Measurements from ENCODE around the gene SCCPDH.

Gene SCCPDH

DNA sequence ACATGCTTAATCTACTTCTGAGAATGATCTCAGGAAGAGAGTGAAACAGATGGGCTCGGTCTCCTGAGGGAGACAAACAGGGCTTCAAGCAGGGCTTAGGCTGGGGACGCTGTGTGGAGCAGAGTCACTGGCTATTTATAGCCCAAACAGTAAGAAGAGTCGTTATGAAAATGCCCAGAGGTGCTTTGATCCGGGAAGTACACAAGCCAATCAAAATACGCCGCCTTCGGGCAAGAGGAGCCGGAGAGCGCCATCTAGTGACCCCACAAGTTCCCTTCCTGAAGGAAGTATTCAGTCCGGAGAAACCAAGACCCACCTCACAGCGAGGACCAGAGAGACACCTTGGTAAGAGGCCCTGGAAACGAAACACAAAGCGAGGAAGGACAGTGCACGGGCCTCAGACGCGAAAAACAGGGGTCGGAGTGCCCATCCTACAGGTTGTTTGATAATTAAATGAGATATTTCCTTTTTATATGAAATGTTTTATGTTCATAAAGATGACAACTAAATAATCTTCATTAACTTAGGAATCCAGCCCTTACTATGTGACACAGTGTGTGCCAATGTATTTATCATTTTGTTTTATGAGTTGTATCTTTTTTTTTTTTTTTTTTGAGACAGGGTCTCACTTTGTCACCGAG is 25.0 kb upstream of the SCCPDH start:
- H3K23ac ChIP-seq (ENCODE audit: low read length), result no peak overlapping the region
- no peak overlapping the region for H3K27ac ChIP-seq (ENCODE audit: low read depth, low read length)
- no CpG with 5 or more reads among the region's 18 CpGs for WGBS (ENCODE audit: extremely low coverage, insufficient coverage, insufficient read length)
- H3K9ac ChIP-seq (ENCODE audit: low read length), result no peak overlapping the region
- no peaks in the 10 kb centered on the region for H3K4me1 ChIP-seq (ENCODE audit: control insufficient read depth in 1 of 2, insufficient read depth in 2 of 2, low read length in 2 of 2)
- H4K91ac ChIP-seq (ENCODE audit: low read depth, low read length), result no peak overlapping the region
- DNase-seq, result peak; percentile 70 to 91
- H3K79me1 ChIP-seq (ENCODE audit: low read length), result peaks cover 4% of the 10 kb centered on the region
- H4K8ac ChIP-seq (ENCODE audit: low read depth, low read length), result no peak overlapping the region
- no peak overlapping the region for H3K4me3 ChIP-seq (ENCODE audit: low read depth, low read length)
- peak overlapping the region; percentile 48 for H3K4me2 ChIP-seq (ENCODE audit: low read length)
- peaks cover 0 to 2% of the 10 kb centered on the region in 2 experiments for H3K36me3 ChIP-seq (ENCODE audit: control insufficient read depth in 1 of 2, insufficient read depth in 2 of 2, low read length in 2 of 2)
- no peak overlapping the region for H3K18ac ChIP-seq (ENCODE audit: low read length)
- H4K12ac ChIP-seq (ENCODE audit: low read depth, low read length), result no peak overlapping the region
- H3K27me3 ChIP-seq (ENCODE audit: insufficient read depth, low read length), result no peaks in the 10 kb centered on the region
- H3K9me3 ChIP-seq (ENCODE audit: insufficient read depth, low read depth, low read length), result peaks cover 5% of the 10 kb centered on the region
- H2AK5ac ChIP-seq (ENCODE audit: low read length), result no peak overlapping the region
- no peak overlapping the region for H3K14ac ChIP-seq (ENCODE audit: low read length)
- no peak overlapping the region for H3K4ac ChIP-seq (ENCODE audit: low read depth, low read length)
- no peak overlapping the region for H2BK120ac ChIP-seq (ENCODE audit: insufficient read depth, low read length, poor library complexity)
- H2AFZ ChIP-seq (ENCODE audit: insufficient read depth, low read length, poor library complexity), result peak overlapping the region; percentile 60
- H3K79me2 ChIP-seq (ENCODE audit: control insufficient read depth, insufficient read depth, low read length, poor library complexity), result no peaks in the 10 kb centered on the region
- no peak overlapping the region for H2BK12ac ChIP-seq (ENCODE audit: low read length)
- no peak overlapping the region for H2BK5ac ChIP-seq (ENCODE audit: low read depth, low read length, poor library complexity)

DNA sequence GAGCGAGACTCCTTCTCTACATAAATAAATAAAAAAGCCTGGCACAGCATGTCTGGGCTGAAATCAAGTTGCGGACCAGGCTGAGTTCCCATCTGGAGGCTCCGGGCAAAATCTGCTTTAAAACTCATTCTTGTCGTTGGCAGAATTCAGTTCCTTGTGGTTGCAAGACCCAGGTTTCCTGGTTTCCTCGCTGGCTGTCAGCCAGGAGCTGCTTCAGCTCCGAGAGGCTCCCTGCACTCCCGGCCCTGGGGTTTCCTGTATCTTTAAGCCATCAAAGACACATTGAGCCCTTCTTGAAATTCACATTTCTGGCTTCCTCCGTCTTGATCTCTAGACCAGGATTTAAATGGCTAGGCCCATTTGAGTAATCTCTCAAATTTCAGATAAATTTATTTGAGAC is 20.6 kb upstream of the SCCPDH start:
- Histone ChIP-seq H3K14ac (ENCODE audit: low read length) (no peak overlapping the region), H2BK5ac (ENCODE audit: low read depth, low read length, poor library complexity) (no peak overlapping the region), H3K18ac (ENCODE audit: low read length) (no peak overlapping the region), H4K12ac (ENCODE audit: low read depth, low read length) (no peak overlapping the region), H2BK12ac (ENCODE audit: low read length) (no peak overlapping the region), H3K36me3 (ENCODE audit: control insufficient read depth in 1 of 2, insufficient read depth in 2 of 2, low read length in 2 of 2) (no peaks in the 10 kb centered on the region), H4K91ac (ENCODE audit: low read depth, low read length) (no peak overlapping the region), H3K23ac (ENCODE audit: low read length) (no peak overlapping the region), H3K4ac (ENCODE audit: low read depth, low read length) (no peak overlapping the region), H3K9ac (ENCODE audit: low read length) (no peak overlapping the region), H3K27me3 (ENCODE audit: insufficient read depth, low read length) (no peaks in the 10 kb centered on the region), H2AFZ (ENCODE audit: insufficient read depth, low read length, poor library complexity) (no peak overlapping the region), H3K79me1 (ENCODE audit: low read length) (peaks cover 3% of the 10 kb centered on the region), H3K4me1 (ENCODE audit: control insufficient read depth in 1 of 2, insufficient read depth in 2 of 2, low read length in 2 of 2) (peaks cover 0 to 5% of the 10 kb centered on the region in 2 experiments), H2BK120ac (ENCODE audit: insufficient read depth, low read length, poor library complexity) (no peak overlapping the region), H3K4me2 (ENCODE audit: low read length) (no peak overlapping the region), H2AK5ac (ENCODE audit: low read length) (no peak overlapping the region), H3K4me3 (ENCODE audit: low read depth, low read length) (no peak overlapping the region), H4K8ac (ENCODE audit: low read depth, low read length) (no peak overlapping the region), H3K9me3 (ENCODE audit: insufficient read depth, low read depth, low read length) (no peaks in the 10 kb centered on the region), H3K27ac (ENCODE audit: low read depth, low read length) (no peak overlapping the region), H3K79me2 (ENCODE audit: control insufficient read depth, insufficient read depth, low read length, poor library complexity) (no peaks in the 10 kb centered on the region)
- no CpG with 5 or more reads among the region's 8 CpGs for WGBS (ENCODE audit: extremely low coverage, insufficient coverage, insufficient read length)
- no peak for DNase-seq

DNA sequence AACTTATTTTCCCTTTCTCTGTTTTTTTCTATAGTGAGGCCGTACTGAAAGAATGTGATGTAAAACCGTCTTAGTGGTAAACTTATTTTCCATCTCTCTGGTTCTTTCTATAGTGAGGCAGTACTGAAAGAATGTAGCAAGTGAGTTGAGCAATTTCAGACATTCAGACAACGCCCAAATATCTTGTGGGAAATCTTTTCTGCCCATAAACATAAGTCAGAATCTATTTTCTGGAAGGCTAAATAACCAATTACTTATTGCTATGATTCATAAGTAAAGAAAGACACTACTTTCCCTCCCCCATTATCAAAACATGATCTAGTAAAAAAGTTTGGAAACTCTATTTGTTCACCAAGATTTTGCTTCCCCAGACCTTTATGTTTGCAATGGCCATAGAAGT is 18.8 kb upstream of the SCCPDH start:
- Histone ChIP-seq H2AK5ac (ENCODE audit: low read length) (no peak overlapping the region), H3K9me3 (ENCODE audit: insufficient read depth, low read depth, low read length) (no peaks in the 10 kb centered on the region), H4K8ac (ENCODE audit: low read depth, low read length) (no peak overlapping the region), H2BK5ac (ENCODE audit: low read depth, low read length, poor library complexity) (no peak overlapping the region), H3K27ac (ENCODE audit: low read depth, low read length) (no peak overlapping the region), H2AFZ (ENCODE audit: insufficient read depth, low read length, poor library complexity) (no peak overlapping the region), H3K4me2 (ENCODE audit: low read length) (no peak overlapping the region), H3K4ac (ENCODE audit: low read depth, low read length) (no peak overlapping the region), H2BK120ac (ENCODE audit: insufficient read depth, low read length, poor library complexity) (no peak overlapping the region), H3K18ac (ENCODE audit: low read length) (no peak overlapping the region), H3K79me2 (ENCODE audit: control insufficient read depth, insufficient read depth, low read length, poor library complexity) (no peaks in the 10 kb centered on the region), H3K36me3 (ENCODE audit: control insufficient read depth in 1 of 2, insufficient read depth in 2 of 2, low read length in 2 of 2) (no peaks in the 10 kb centered on the region), H3K4me3 (ENCODE audit: low read depth, low read length) (no peak overlapping the region), H3K9ac (ENCODE audit: low read length) (no peak overlapping the region), H3K23ac (ENCODE audit: low read length) (no peak overlapping the region), H3K27me3 (ENCODE audit: insufficient read depth, low read length) (no peaks in the 10 kb centered on the region), H4K12ac (ENCODE audit: low read depth, low read length) (no peak overlapping the region), H3K79me1 (ENCODE audit: low read length) (peaks cover 2% of the 10 kb centered on the region), H3K14ac (ENCODE audit: low read length) (no peak overlapping the region), H4K91ac (ENCODE audit: low read depth, low read length) (no peak overlapping the region), H2BK12ac (ENCODE audit: low read length) (no peak overlapping the region), H3K4me1 (ENCODE audit: control insufficient read depth in 1 of 2, insufficient read depth in 2 of 2, low read length in 2 of 2) (peaks cover 0 to 5% of the 10 kb centered on the region in 2 experiments)
- WGBS (ENCODE audit: extremely low coverage, insufficient coverage, insufficient read length), result no CpG with 5 or more reads among the region's 3 CpGs
- peak; percentile 46 to 88 for DNase-seq

DNA sequence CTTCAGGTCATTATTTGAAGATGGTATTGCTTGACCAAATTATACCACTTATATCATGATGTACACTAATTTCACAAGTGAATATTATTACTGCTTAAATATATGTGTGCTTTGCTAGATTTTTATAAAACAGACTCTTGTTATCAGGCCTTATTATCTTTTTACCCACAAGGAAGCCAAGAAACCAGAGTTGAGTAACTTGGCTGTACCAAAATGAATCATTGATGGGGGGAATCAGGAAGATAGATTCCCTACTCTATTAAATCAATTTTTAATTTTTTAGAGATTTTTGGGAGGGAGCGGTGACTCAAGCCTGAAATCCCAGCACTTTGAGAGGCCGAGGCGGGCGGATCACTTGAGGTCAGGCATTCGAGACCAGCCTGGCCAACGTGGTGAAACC is 16.0 kb upstream of the SCCPDH start:
- Histone ChIP-seq H3K4ac (ENCODE audit: low read depth, low read length) (no peak overlapping the region), H3K9ac (ENCODE audit: low read length) (no peak overlapping the region), H3K4me2 (ENCODE audit: low read length) (no peak overlapping the region), H2BK5ac (ENCODE audit: low read depth, low read length, poor library complexity) (no peak overlapping the region), H3K14ac (ENCODE audit: low read length) (no peak overlapping the region), H3K27me3 (ENCODE audit: insufficient read depth, low read length) (no peaks in the 10 kb centered on the region), H3K79me2 (ENCODE audit: control insufficient read depth, insufficient read depth, low read length, poor library complexity) (no peaks in the 10 kb centered on the region), H3K18ac (ENCODE audit: low read length) (no peak overlapping the region), H3K27ac (ENCODE audit: low read depth, low read length) (no peak overlapping the region), H3K4me1 (ENCODE audit: control insufficient read depth in 1 of 2, insufficient read depth in 2 of 2, low read length in 2 of 2) (peaks cover 0 to 5% of the 10 kb centered on the region in 2 experiments), H3K36me3 (ENCODE audit: control insufficient read depth in 1 of 2, insufficient read depth in 2 of 2, low read length in 2 of 2) (no peaks in the 10 kb centered on the region), H2AFZ (ENCODE audit: insufficient read depth, low read length, poor library complexity) (no peak overlapping the region), H2BK120ac (ENCODE audit: insufficient read depth, low read length, poor library complexity) (no peak overlapping the region), H2BK12ac (ENCODE audit: low read length) (no peak overlapping the region), H3K9me3 (ENCODE audit: insufficient read depth, low read depth, low read length) (peaks cover 4% of the 10 kb centered on the region), H4K91ac (ENCODE audit: low read depth, low read length) (no peak overlapping the region), H3K23ac (ENCODE audit: low read length) (no peak overlapping the region), H4K8ac (ENCODE audit: low read depth, low read length) (no peak overlapping the region), H3K4me3 (ENCODE audit: low read depth, low read length) (no peak overlapping the region), H4K12ac (ENCODE audit: low read depth, low read length) (no peak overlapping the region), H2AK5ac (ENCODE audit: low read length) (no peak overlapping the region), H3K79me1 (ENCODE audit: low read length) (peaks cover 2% of the 10 kb centered on the region)
- DNase-seq, result no peak
- no CpG with 5 or more reads among the region's 6 CpGs for WGBS (ENCODE audit: extremely low coverage, insufficient coverage, insufficient read length)

All from trophoblast cell (in vitro differentiated cells and primary cell).